ENCODE data around the gene JAK2.

DNA sequence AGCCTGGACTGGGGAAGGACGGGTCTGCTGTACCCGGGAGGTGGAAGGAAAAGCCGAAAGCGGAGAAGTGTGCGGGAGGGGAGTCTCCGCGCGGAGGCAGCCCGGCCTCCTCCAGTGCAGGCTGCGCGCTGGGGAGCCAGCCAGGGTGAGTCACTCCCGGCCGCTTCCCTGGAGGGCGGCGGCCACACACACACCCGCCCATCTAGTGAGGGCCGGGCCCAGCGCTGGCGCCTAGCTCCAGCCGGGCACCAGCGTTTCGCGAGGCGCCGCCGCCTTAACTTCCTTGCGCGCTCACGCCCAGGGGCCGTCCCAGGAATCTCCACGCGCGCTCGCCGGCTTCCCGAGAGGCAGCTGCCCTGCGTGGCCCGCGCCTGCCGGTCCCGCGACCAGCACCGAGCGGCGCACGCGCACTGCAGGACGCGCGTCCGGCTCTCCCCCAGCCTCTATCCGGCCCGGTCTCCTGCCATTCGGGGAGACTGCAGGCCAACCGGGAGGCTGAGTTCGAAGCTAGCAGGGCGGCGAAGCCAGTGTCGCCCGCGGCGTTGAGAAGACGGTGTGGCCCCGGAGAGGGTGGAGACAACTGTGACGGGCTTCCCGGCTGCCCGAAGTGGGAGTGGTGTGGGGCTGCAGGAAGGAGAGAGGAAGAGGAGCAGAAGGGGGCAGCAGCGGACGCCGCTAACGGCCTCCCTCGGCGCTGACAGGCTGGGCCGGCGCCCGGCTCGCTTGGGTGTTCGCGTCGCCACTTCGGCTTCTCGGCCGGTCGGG lies at the start of gene JAK2:
- TF ChIP-seq, protein P1, sequence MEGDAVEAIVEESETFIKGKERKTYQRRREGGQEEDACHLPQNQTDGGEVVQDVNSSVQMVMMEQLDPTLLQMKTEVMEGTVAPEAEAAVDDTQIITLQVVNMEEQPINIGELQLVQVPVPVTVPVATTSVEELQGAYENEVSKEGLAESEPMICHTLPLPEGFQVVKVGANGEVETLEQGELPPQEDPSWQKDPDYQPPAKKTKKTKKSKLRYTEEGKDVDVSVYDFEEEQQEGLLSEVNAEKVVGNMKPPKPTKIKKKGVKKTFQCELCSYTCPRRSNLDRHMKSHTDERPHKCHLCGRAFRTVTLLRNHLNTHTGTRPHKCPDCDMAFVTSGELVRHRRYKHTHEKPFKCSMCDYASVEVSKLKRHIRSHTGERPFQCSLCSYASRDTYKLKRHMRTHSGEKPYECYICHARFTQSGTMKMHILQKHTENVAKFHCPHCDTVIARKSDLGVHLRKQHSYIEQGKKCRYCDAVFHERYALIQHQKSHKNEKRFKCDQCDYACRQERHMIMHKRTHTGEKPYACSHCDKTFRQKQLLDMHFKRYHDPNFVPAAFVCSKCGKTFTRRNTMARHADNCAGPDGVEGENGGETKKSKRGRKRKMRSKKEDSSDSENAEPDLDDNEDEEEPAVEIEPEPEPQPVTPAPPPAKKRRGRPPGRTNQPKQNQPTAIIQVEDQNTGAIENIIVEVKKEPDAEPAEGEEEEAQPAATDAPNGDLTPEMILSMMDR (IDR thresholded peaks at IDR 0.05; ENCODE audit: insufficient read depth, low read length, poor library complexity, severe bottlenecking): no peak
- no peak for TF ChIP-seq EZH2phosphoT487 (conservative IDR thresholded peaks at IDR 0.05; ENCODE audit: low read length)
